Fibroblast of skin of right quadriceps (primary cell): Measurements from ENCODE around the gene LEUTX.
"Not testable (repeated sequence)": the region's sequence is repeated elsewhere in the genome, so short reads cannot be mapped to it uniquely, and the experiment has no call there.

Experiments
- DNase-seq: peaks from one replicate; pipeline ENCODE4 v3.0.0-alpha.2; 2013

LEUTX gene

DNA sequence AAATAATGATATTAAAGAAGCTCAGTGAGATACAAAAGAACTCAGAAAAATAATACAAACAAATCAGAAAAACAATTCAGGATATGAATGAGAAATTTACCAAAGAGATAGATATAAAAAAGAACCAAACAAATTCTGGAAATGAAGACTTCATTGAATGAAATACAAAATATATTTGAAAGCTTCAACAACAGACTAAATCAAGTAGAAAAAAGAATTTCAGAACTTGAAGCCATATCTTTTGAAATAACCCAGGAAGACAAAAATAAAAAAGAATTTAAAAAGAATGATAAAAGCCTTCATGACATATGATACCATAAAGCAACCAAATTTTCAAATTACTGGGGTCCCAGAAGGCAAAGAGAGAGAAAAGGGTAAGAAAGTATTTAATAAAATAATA lies 9.6 kb downstream of the LEUTX start:
- no peak for DNase-seq

DNA sequence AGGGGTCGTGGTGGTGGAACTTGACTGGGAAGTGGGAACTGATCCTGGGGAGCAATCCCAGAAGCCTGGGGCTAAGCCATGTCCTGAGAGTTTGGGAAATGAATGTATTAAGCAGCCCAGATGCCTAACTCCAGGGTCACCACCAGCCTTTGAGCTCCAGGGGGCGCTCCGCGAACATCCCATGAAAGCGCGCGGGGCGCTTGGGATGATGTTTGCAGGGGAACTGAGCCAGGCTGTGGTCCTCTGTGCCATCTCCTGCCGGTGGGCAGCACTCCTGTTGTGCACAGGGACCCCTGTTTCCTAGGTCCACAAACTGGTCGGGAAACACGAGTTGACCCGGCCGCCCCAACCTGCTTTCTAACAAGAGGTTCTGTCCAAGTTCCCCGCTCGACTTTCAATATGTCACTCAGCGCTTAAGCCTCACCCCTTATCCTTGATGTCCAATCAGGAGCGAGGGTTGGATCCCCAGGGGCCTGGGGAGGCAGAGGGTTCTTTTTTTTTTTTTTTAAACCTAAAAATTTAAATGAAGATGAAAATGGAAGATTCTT lies 14.4 kb downstream of the LEUTX start:
- DNase-seq: peak; percentile 73

DNA sequence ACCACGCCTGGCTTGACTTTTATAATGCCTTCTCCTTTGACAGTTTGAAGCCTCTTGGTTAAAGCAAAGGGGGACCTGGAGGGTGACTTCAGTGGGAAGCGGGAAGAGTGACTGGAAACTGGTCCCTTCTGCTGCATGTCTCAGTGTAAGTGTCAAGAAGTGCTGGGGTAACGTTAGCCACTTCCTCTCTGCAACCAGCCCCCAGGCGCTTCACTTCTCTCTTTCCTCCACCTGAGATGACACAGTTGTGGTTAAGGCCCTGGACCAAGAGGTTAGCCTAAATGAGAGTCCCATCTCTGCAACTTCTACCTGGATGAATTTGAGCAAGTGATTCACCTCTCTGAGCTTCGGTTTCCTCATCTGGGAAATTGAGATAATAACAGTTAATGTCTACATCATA lies 16.3 kb downstream of the LEUTX start:
- DNase-seq: no peak

DNA sequence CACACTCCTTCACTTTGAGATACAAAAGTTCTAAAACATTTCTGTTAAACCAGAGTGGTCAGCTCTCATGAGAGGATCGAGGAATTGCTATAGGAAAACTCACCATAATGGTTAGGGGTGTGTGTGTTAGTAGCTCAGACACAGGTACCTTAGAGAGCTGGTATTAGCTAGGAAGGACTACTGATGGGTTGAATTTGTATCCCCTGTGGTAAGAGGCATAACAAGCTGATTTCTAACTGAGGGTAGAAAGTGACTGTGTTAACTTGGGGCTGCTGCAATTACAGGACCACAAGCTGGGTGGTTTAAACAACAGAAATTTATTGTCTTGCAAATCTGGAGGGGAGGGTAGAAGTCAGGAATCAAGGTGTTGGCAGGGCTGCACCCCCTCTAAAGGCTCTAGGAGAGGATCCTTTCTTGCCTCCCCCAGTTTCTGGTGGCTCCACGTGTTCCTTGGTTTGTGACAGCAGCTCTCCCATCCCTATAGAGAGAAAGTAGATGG lies 17.4 kb downstream of the LEUTX start:
- DNase-seq: no peak

DNA sequence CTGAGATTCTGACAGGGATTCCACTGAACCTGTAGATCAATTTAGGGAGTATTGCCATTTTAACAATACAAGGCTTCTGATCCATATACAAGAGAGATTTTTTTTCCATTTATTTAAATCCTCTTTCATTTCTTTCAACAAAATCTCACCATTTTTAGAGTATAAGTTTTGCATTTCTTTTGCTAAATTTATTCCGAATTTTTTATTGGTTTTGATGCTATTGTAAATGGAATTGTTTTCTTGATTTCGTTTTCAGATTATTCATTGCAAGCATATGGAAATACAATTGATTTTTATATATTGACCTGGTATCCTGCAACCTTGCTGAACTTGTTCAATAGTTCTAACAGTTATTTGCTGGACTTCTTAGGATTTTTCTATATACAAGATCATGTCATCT lies 18.4 kb downstream of the LEUTX start:
- DNase-seq: no peak

DNA sequence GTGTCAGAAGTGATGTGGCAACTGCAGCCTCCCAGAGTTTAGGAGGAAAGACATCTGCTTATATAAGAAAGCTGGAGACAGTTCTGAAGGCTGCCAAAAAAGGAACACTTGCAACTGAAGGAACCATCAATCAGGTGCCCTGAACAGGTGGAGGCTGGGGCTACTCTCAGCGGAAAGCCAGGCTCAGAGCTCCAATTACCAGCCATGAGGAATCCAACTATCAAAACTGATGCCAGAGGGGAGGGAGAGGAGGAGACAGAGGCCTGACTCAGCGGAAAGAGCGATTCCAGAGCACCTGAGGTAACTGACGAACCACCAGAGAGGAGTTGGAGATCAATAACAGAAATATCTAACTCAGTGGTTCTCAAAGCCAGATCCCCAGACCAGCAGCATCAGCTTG lies 24.3 kb downstream of the LEUTX start:
- DNase-seq: no peak

DNA sequence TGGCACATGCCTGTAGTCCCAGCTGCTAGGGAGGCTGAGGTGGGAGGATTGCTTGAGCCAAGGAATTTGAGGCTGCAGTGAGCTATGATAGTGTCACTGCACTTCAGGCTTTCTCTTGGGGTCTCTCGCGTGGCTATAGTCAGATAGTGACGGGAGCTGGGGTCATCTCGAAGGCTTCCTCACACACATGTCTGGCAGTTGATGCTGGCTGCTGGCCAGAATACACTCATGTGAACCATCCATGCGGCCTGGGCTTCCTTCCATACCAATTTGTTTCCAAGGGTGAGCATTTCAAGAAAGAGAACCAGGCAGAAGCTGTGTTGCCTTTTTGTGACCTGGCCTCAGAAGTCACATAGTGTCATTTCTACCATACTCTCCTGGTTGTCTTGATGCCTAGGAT lies 26.4 kb downstream of the LEUTX start:
- no peak for DNase-seq

DNA sequence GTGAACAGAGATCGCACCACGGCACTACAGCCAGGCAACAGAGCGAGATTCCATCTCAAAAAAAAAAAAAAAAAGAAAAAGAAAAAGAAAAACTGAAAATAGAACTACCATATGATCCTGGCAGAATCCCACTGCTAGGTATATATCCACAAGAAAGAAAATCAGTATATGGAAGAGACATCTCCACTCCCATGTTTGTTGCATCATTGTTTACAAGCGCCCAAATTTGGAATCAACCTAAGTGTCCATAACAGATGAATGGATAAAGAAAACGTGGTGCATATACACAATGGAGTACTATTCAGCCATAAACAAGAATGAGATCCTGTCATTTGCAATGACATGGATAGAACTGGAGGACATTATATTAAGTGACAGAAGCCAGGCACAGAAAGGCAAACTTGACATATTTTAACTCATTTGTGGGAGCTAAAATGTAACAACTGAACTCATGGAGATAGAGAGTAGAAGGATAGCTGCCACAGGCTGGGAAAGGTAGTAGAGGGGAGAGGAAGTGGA lies 29.3 kb downstream of the LEUTX start:
- no peak for DNase-seq

DNA sequence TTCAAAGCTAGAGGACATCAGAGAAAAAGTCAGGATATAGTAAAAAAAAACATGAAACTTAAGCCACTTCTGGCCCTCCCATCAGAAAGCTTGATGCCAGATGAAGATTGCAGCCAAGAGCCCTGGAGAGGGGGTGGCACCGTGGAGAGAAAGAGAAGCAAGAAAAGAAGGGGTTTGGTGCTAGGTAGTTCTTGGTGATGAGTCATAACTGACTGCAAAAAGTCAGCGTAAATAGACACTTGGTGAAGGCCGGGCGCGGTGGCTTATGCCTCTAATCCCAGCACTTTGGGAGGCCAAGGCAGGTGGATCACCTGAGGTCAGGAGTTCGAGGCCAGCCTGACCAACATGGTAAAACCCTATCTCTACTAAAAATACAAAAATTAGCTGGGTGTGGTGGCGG lies 30.0 kb downstream of the LEUTX start:
- not testable (repeated sequence) for DNase-seq

DNA sequence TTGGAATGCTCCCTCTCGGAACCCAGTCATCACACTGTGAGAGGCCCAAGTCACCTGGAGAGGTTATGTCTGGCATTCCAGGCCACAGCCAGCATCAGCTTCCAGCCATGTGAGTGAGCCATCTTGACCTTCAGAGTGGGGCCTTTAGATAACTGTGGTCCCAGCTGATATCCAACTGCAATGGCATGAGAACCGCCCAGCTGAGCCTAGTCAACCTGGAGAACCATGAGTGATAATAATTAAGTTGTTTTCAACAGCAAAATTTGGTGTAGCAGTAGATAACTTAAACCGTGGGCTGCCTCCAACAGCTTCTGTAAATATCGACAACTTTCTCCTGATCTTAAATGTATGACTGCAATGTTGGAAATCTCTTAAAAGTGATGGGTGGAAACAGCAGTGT lies 30.7 kb downstream of the LEUTX start:
- no peak for DNase-seq

DNA sequence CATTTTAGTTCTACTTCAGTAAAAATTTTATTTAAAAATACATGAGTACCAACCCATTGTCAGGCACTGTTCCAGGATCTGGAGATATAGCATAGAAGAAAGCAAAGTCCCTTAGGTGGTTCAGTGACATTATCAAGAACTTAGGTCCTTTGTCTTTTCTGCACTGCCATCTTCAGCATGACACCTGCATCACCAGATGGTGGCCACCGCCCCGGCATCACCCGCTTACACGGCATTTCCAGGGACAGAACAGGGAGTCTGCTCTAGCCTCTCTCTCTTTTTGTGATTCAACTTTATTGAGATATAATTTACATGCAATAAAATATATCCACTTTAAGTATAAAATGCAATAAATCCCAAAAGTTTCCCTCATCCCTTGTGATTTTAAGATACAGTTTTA lies 31.8 kb downstream of the LEUTX start:
- DNase-seq: no peak

DNA sequence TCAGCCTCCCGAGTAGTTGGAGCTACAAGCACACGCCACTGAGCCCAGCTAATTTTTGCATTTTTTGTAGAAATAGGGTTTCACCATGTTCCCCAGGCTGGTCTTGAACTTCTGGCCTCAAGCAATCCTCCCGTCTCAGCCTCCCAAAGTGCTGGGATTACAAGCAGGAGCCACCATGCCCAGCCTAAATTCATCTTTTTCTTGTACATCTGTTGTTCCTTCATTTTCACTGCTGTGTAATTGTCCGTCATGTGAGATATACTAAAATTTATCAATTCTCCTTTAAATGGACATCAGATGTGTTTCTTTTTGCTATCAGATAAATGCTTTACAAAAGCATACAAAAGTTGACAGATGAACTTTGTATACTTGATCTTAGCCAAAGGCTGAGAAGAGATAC lies 32.4 kb downstream of the LEUTX start:
- DNase-seq: no peak

DNA sequence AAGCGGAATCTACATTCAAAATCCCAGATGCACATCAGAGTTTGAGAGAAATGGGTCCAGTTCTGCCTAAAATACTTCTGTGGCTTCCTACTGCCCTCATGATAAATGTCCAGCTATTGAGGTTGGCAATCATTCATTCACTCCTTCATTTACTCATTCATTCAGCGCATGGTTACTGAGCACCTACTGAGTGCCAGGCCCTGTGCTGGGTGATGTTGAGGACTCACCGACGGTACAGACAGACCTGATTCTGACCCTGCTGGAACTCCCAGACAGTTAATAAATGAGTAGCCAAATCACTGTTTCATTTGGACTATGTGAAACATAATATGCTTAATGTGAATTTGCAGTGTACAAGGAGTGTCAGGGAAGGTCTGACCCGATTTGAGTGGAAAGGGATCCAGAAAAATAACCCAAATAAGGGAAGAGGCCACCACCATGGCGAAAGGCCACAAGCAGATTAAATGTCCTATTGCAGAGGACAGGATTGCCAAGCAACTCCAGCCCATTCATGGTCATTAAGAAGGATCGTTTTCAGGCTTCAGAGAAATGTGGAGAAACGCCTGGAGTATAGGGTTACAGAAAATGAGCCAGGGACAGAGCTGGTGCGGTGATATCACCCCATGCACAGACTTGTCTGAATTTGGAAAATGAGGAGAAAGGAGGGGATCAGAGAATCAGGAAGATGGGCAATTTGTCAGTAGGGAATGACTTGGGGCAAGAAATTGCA lies 34.8 kb downstream of the LEUTX start:
- no peak for DNase-seq

DNA sequence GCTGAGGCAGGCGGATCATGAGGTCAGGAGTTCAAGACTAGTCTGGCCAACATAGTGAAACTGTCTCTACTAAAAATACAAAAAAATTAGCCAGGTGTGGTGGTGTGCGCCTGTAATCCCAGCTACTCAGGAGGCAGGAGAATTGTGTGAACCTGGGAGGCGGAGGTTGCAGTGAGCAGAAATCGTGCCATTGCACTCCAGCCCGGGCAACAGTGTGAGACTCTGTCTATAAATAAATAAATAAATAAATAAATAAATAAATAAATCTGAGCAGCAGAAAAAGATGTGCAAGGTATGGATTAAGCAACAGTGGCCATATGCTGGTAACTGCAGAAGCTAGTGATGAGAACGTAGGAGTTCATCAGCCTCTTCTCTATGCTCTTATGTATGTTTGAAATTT lies 35.5 kb downstream of the LEUTX start:
- DNase-seq: not testable (repeated sequence)

DNA sequence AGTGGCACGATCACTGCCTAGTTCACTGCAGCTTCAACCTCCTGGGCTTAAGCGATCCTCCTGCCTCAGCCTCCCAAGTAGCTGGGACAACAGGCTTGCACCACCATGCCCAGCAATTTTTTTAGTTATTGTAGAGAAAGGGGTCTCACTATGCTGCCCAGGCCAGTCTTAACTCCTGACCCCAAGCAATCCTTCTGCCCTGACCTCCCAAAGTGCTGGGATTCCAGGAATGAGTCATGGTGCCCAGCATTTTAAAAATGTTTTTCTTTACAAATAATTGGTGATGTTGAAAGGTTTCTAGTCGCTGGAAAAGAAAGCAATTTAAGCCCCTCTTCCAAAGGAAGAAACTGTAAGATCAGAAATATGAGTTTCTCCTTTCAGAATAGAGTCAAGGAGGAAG lies 35.9 kb downstream of the LEUTX start:
- no peak for DNase-seq

DNA sequence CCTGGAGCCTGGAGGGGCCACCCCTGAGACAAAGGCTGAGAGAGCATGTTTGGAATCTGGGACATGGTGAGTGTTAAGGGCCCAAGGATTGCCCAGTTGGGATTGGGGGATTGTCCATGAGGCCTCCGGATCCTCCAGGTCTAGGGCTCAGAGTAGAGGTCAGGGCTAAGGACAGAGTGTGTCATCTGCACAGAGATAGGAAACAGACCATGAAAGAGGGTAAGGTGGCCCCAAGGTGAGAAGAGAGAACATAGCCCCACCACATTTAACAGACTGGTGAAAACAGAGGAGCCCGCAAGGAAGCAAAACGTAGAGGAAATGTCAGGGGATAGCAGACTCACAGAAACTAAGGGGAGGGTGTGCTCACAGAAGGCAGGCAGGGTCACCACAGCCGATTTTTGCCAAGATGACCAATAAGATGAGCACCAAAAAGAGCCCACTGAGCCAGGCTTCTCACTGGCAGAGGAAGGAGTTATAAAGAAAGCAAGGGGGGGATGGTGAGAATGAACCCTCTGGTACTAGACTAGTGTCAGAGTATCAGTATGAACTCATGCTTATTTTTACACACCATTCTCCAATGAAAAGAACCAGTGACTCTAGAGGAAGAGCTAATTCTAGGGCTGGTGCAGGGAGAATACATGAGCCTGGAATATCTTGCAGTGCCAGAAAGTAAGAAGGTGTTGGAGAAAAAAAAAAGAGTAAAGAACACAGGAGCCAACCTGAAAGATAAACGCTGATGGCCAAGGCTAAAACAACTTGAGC lies 37.8 kb downstream of the LEUTX start:
- no peak for DNase-seq

DNA sequence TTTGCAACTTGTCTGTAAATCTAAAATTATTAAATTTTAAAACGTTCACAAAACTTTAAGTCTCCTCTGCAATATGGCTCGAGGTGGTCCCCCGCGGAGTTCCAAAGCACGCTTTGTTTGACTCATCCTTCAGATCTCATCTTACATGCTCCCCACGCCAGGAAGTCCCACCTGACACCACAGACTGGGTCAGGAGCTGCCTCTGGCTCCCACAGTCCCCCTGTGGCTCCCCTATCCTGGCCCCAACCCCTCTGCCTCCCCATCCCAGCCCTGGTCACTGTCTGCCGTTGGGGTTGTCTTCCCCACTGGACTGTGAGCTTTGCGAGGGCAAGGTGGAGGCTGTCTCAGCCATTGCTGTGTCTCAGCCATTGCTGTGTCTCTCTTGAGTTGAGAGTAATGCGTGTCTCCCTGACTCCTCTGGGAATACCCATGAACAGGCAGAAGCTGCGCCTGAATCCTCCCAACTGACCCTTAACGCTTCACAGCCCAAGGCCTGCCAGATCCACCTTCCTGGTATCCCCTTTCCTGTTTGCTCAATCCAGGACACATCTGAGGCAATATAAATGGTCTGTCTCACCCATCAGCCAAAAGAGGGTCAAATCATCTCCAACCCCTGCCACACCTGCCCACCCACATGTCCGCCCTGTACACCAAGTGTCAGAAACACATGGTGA lies 39.4 kb downstream of the LEUTX start:
- no peak for DNase-seq

DNA sequence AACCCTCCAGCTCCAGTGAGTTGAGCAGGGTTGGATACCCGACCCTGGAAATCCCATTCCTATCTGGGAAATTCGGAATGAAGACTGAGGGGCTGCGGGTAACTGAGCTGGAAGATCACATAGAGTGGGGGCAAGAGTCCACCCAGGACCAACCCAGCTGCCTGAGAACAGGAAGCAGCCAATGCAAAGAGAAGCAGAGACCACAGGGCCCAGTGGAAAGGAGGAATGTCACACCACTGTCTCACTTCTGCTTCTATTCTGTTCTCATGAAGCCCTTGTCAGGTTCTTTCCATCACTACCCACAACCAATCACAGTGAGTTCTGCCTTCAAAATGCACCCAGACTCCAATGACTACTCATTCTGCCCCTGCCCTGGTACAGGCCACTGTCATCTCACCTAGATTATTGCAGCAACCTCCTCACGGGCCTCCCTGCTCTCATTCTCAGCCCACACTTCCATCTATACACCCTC lies 40.0 kb downstream of the LEUTX start:
- no peak for DNase-seq

DNA sequence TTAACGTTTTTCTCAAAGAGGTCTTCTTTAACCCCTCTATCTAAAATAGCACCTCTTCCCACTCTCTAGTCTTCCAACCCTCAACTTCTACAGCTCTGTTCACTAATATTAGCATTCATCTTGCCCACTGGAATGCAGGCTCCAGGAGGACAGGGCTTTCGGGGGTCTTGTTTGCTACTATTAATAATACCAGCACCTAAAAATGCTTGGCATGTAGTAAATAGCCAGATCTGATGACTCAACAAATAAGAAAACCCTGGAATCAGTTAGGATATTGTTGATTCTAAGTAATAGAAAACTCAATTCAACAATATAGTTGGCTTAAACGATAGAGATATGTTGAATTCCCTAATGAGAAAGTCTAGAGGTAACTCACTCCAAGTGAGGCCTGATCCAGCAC lies 41.1 kb downstream of the LEUTX start:
- DNase-seq: no peak

DNA sequence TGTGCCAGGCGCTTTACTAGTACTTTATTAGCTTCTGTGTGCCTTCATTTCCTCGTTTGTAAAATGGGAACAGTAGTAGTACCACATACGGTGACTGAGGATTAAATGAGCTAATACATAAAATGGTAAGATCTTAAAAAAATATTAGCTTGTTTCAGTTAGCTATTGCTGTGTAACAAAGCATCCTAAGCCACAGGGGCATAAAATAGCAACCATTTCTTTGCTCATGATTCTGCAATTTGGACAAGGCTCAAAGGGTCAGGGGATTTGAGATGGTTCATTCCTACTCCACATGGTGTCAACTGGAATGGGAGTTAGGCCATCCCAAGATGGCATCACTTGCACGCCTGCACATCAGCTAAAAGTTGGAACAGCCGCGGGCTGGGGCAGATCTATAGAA lies 42.0 kb downstream of the LEUTX start:
- DNase-seq: no peak

DNA sequence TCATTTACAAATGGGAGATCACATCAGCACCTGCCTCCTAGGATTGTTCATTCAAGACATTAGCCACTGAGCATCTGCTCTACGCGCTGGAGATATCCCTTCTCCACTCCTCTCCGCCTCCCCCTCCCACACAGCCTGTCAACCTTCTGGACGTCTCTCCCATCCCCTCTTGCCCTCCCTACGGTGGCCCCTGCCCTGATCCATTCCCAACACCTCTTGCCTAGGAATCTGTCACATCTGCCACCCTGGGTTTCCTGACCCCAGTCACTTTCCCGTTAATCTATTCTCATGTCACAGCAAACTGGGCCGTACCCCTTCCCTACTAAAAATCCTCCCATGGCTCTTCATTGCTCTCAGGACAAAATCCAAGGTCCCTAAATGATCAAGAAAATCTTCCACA lies 45.0 kb downstream of the LEUTX start:
- DNase-seq: no peak

DNA sequence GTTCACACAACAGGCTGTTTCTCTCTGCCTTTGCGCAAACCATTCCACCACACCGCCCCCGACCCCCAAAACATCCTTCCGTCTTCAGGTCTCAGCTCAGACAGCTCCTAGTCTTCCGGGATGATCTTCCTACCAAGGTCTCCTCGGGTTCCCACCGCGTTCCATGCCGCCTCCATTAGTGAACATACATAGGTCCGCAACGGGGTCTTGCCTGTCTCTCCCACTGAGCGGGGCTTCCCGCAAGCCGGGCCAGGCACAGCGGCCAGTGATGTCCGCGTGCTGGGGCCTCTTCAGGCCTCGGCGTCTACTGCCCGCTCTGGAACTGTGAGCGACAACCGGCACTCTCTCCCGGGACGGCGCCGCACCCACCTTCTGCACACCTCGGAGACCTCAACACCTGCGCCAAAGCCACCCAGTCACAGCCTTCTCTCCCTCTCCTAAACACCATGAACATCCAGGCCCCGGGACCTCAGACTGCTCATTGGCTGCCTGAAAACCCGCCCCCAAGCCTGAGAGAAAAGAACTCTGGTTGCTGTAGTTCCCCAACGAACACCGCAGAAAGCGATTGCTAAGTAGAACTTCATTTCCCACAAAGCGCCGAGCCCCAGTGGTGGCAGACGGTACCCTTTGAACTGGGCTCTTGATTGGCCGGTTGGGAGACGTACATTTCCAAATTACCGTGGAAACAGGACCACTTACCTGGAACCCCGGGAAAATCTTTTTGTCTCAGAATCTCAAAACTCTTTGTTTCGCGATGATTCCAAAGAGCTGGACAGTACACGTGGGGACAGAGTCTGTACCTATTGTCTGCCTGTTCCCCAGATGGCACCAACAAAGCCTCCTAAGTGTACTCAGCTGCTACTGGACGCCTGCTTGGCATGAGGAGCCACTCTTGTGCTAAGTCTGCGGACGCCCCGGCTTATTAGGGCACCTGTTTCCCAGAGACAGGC lies 45.8 kb downstream of the LEUTX start:
- DNase-seq: peak; percentile 89
